K562 (cell line): ENCODE measurements around the gene SLC4A5. TPM values are rescaled to one million over a fixed set of nuclear protein-coding genes. Genes with fewer than 3 reads are reported as not detected.

Source experiments
- CTCF ChIP-seq, 3 experiments: IDR thresholded peaks in 2 of 3; conservative IDR thresholded peaks in 1 of 3; 2 replicates each; pipeline ENCODE4 v1.5.1; 2011 to 2012; ENCODE audit warnings: low read length in 3 of 3, mild to moderate bottlenecking in 3 of 3, control low read depth in 2 of 3, improper control_type of control experiment in 1 of 3, inconsistent platforms in 1 of 3, low read depth in 1 of 3, mixed read lengths in 1 of 3, moderate library complexity in 1 of 3; ENCODE audit not compliant: insufficient read depth in 2 of 3
- HNRNPUL1 ChIP-seq: fragments of 200-400 bp; formaldehyde crosslinking; IDR thresholded peaks from 2 replicates; pipeline ENCODE4 v1.6.1; 2017; ENCODE audit warnings: low read length
- KDM1A ChIP-seq, 2 experiments: fragments of 450-650 bp; IDR thresholded peaks; 2 replicates each; pipeline ENCODE4 v1.6.1; 2016; ENCODE audit warnings: mild to moderate bottlenecking in 2 of 2
- KDM5B ChIP-seq: fragments of 200-600 bp; sonication (generic); IDR thresholded peaks from 2 replicates; pipeline ENCODE4 v1.6.1; 2012; ENCODE audit warnings: low read depth, mild to moderate bottlenecking, moderate library complexity, low read length, control low read depth, inconsistent platforms; ENCODE audit not compliant: insufficient replicate concordance
- MGA ChIP-seq: fragments of 450-650 bp; IDR thresholded peaks from 2 replicates; pipeline ENCODE4 v1.6.1; 2016; ENCODE audit warnings: mild to moderate bottlenecking, moderate library complexity
- NFE2L1 ChIP-seq: fragments of 450-650 bp; IDR thresholded peaks from 2 replicates; pipeline ENCODE4 v1.6.1; 2016; ENCODE audit warnings: missing genetic modification characterization, low read depth, mild to moderate bottlenecking, missing compliant biosample characterization, moderate library complexity, borderline replicate concordance
- SOX6 ChIP-seq: fragments of 450-650 bp; IDR thresholded peaks from 2 replicates; pipeline ENCODE4 v1.6.1; 2014; ENCODE audit warnings: mild to moderate bottlenecking
- TARDBP ChIP-seq: fragments of 450-650 bp; IDR thresholded peaks from 2 replicates; pipeline ENCODE4 v1.6.1; 2016
- ZNF143 ChIP-seq: sonication (generic); formaldehyde crosslinking; IDR thresholded peaks from 2 replicates; pipeline ENCODE4 v1.9.0; 2022; ENCODE audit warnings: mild to moderate bottlenecking, missing genetic modification reagents
- ZNF197 ChIP-seq: fragments of 200-800 bp; sonication (Bioruptor generic); IDR thresholded peaks from 2 replicates; pipeline ENCODE4 v1.6.1; 2016; ENCODE audit warnings: low read depth, missing genetic modification characterization, missing compliant biosample characterization
- ZNF592 ChIP-seq: fragments of 450-650 bp; IDR thresholded peaks from 2 replicates; pipeline ENCODE4 v1.6.1; 2017; ENCODE audit warnings: antibody characterized with exemption, mild to moderate bottlenecking
- polyA plus RNA-seq, 8 experiments: library from polyadenylated mRNA; depleted of rRNA in 4 of 8; stranded (reverse) in 5 of 8; unstranded in 3 of 8; fragments of >200 nt; fragmentation: Nextera tagmentation in 2 of 8; fragmentation: Illumina TruSeq in 1 of 8; extraction: Ambion mirVana in 2 of 8; extraction: Trizol in 1 of 8; gene quantifications; 2 replicates each; pipeline versions ENCODE4 v1.2.1 to v1.2.3, GENCODE V29; 2011 to 2014; ENCODE audit warnings: inconsistent platforms in 1 of 8, missing spikeins in 1 of 8
- total RNA-seq, 7 experiments: library from RNA; depleted of rRNA in 6 of 7; stranded (reverse); fragments of >200 nt in 6 of 7; fragmentation: Illumina TruSeq in 2 of 7; extraction: Trizol in 2 of 7; gene quantifications; 2 replicates each; pipeline versions ENCODE4 v1.2.1 to v1.2.3, GENCODE V29; 2011 to 2021; ENCODE audit warnings: low replicate concordance in 1 of 7

SLC4A5 gene
- total and polyA plus RNA-seq, 9 of the 15 experiments (the other 6 are each of a cell fraction or from before 2014, with no cell fraction given), result 0.03 to 0.77 (median 0.14) TPM; not detected in 1

GRCh38 chr2:74198023-74198460 lies 145.2 kb downstream of the SLC4A5 start (continued):
- no peak for TF ChIP-seq MGA
- no peak for TF ChIP-seq HNRNPUL1
- TF ChIP-seq NFE2L1 (tag), result no peak
- TF ChIP-seq SOX6, result no peak
- TF ChIP-seq ZNF197 (CRISPR knock-in tag), result no peak
- no peak for TF ChIP-seq KDM5B
- no peak for TF ChIP-seq ZNF143 (CRISPR knock-in tag)
- peak; percentile 50; the same call in 1 of the 2 replicates for TF ChIP-seq ZNF592
- TF ChIP-seq CTCF (IDR thresholded peaks at IDR 0.05 in 2 of 3, conservative IDR thresholded peaks at IDR 0.05 in 1 of 3; ENCODE audit: insufficient read depth in 2 of 3, low read depth in 1 of 3, low read length in 3 of 3), result no peak
- TF ChIP-seq KDM1A (IDR thresholded peaks at IDR 0.05), result 0 out of 4 replicates have a peak, but pooled peaks of 1 of the 2 experiments have one; percentile 6
- TF ChIP-seq TARDBP, result no peak
